GM12892 (cell line): Measurements from ENCODE around the gene ATP8B1. TPM values are rescaled to one million over a fixed set of nuclear protein-coding genes. Genes with fewer than 3 reads are reported as not detected.
"Not testable (repeated sequence)": the region's sequence is repeated elsewhere in the genome, so short reads cannot be mapped to it uniquely, and the experiment has no call there.

Experiments used
- DNase-seq: peaks from one replicate; pipeline ENCODE4 v3.0.0; 2011; ENCODE audit not compliant: insufficient read length
- FAIRE-seq: peaks from 2 replicates; lab custom pipeline; 2011; peaks lifted over from hg19 to GRCh38; lab: Jason Lieb, UNC
- POLR2A ChIP-seq: IDR thresholded peaks from 2 replicates; pipeline ENCODE4 v1.6.1; 2011; ENCODE audit warnings: low read depth, low read length, control low read depth
- POLR2AphosphoS5 ChIP-seq: IDR thresholded peaks from 2 replicates; pipeline ENCODE4 v1.6.1; 2011; ENCODE audit warnings: low read depth, low read length, control low read depth
- TAF1 ChIP-seq: IDR thresholded peaks from 2 replicates; pipeline ENCODE4 v1.6.1; 2011; ENCODE audit warnings: low read depth, mild to moderate bottlenecking, control low read depth, low read length, borderline replicate concordance
- polyA plus RNA-seq: library from polyadenylated mRNA; unstranded; fragments of >200 nt; gene quantifications from one replicate; pipeline ENCODE4 v1.2.1, GENCODE V29; 2012; ENCODE audit warnings: missing spikeins, inconsistent platforms; ENCODE audit not compliant: missing spikeins

Gene ATP8B1
- polyA plus RNA-seq, result 0.15 TPM

- FAIRE-seq (no peak), DNase-seq (peak; percentile 28)
- TF ChIP-seq POLR2A (no peak), POLR2AphosphoS5 (no peak), TAF1 (no peak)
Measured at GRCh38 chr18:57803103-57803969, at the start of gene ATP8B1. Gene ATP8B1, minus strand, starts transcription at chr18:57803315. Its CDS starts 71,508 bp downstream, at chr18:57731807.

- TF ChIP-seq POLR2AphosphoS5, result no peak
- TF ChIP-seq POLR2A, result no peak
- no peak for TF ChIP-seq TAF1
- FAIRE-seq (no peak), DNase-seq (no peak)
Measured at GRCh38 chr18:57850063-57850462, 46.9 kb upstream of the ATP8B1 start.

GRCh38 chr18:57848374-57848773 lies 45.3 kb upstream of the ATP8B1 start:
- DNase-seq, FAIRE-seq: not testable (repeated sequence)

DNA sequence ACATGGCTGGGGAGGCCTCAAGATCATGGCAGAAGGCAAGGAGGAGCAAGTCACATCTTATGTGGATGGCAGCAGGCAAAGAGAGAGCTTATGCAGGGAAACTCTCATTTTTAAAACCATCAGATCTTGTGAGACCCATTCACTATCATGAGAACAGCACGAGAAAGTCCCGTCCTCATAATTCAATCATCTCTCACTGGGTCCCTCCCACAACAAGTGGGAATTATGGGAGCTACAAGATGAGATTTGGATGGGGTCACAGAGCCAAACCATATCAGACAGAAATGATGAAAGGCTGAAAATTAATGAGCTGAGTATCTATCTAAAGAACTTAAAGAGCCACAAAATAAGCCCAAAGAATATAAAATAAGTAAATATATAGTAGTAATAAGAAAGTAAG lies 44.3 kb upstream of the ATP8B1 start:
- DNase-seq, FAIRE-seq: not testable (repeated sequence)

DNA sequence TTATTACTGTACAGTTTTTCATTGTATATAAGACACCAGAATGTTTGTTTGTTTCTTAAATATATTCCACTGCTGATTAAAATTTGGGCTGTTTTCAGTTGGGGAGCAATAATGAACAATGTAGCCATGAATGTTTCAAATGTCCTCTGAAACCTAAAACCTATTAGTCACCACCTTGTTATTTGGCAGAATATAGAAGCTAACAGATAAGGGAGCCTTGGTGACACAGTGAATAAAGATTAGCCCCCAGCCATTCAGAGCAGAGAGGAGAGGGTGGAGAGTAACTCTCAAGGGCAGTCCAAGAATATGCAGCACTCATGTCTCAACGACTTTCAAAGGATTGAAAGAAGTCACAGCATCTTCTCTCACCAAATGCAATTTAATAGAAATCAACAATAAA lies 43.1 kb upstream of the ATP8B1 start:
- FAIRE-seq (no peak), DNase-seq (no peak)
- no peak for TF ChIP-seq POLR2A
- no peak for TF ChIP-seq TAF1

- DNase-seq, result no peak
- TF ChIP-seq POLR2AphosphoS5, result no peak
- no peak for TF ChIP-seq TAF1
- no peak for TF ChIP-seq POLR2A
- FAIRE-seq, result no peak
Measured at GRCh38 chr18:57845605-57846074, 42.5 kb upstream of the ATP8B1 start.

- TF ChIP-seq POLR2AphosphoS5 (no peak), POLR2A (no peak), TAF1 (no peak)
- FAIRE-seq, result no peak
Measured at GRCh38 chr18:57844319-57844718, 41.2 kb upstream of the ATP8B1 start.

DNA sequence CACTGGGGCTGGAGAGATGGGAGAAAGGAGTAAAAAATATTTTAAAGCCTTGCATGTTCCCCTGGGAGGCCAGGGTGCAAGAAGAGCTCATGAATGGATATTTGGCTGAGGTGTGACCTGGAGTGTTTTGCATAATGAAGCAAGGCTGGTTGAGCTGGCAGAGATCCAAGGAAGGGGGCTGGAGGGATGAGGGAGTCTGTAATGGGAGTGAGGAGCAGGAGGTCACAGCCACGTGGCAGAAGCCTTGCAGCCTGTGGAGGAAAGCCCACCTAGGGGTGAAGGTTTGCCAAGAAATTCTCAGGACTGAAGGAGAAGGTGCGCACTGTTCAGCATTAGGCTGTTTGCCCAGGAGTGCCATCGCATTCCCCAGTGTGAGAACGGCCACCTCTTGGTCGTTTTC lies 40.3 kb upstream of the ATP8B1 start:
- TF ChIP-seq POLR2A, result no peak
- no peak for TF ChIP-seq TAF1
- no peak for TF ChIP-seq POLR2AphosphoS5
- no peak for FAIRE-seq
- no peak for DNase-seq

More at GRCh38 chr18:57844319-57844718, 41.2 kb upstream of the ATP8B1 start:
- no peak for DNase-seq

DNA sequence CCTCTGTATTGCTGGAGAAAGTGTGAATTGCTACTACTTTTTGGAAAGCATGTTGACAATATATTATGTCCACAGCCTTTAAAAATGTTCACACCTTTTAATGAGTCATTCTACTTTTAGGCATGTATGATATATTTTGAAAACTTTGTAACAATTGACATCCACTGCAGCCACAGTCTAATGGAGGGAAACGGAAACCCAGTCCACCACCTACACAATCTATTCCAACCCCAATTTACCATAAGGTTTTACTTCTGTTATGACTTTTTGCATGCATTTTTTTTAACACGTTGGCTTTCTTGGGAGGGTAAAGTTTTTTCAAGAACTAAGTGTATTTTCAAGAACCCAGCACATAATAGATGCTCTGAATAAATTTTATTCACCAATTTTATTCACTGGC lies 38.5 kb upstream of the ATP8B1 start:
- DNase-seq (no peak), FAIRE-seq (peak; percentile 80)
- TF ChIP-seq POLR2A, result no peak

GRCh38 chr18:57839942-57840381 lies 36.8 kb upstream of the ATP8B1 start:
- DNase-seq, result no peak
- TF ChIP-seq POLR2AphosphoS5, result no peak
- no peak for TF ChIP-seq TAF1
- TF ChIP-seq POLR2A, result no peak
- peak; percentile 78 for FAIRE-seq

GRCh38 chr18:57837917-57838548 lies 34.9 kb upstream of the ATP8B1 start:
- TF ChIP-seq POLR2A, result no peak
- TF ChIP-seq TAF1, result no peak
- no peak for TF ChIP-seq POLR2AphosphoS5
- DNase-seq, result no peak
- peak; percentile 97 for FAIRE-seq

DNA sequence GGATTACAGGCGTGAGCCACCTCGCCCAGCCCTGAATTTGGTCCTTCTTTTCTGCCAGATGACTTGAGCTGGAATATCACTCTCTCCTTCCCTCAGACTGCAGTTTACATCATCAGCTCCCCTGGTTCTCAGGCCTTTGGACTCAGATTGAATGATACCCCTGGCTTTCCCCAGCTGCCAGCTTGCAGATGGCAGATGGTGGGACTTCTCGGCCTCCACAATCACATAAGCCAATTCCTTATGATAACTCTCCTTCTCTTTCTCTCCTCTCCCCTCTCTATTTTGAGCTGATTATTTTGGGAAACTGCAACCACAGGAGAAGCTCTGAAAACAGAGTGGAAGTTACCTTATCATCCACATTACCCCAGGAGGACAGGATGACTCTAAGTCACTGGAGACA lies 33.4 kb upstream of the ATP8B1 start:
- DNase-seq (no peak), FAIRE-seq (no peak)
- no peak for TF ChIP-seq POLR2AphosphoS5
- no peak for TF ChIP-seq TAF1
- no peak for TF ChIP-seq POLR2A
